H1 (cell line): ENCODE measurements around the gene UBE2V1. TPM values are rescaled to one million over a fixed set of nuclear protein-coding genes. Genes with fewer than 3 reads are reported as not detected.

Source experiments
- CTCF ChIA-PET: fragments of 300-600 bp; sonication (Branson Sonifier 250); formaldehyde crosslinking; loops from one replicate; lab custom pipeline; 2021; ENCODE audit not compliant: partially characterized antibody; lab: Charles Lee
- POLR2A ChIA-PET: fragments of 300-600 bp; sonication (Branson Sonifier 250); formaldehyde crosslinking; loops from one replicate; lab custom pipeline; 2021; ENCODE audit warnings: inconsistent platforms; ENCODE audit not compliant: partially characterized antibody; lab: Charles Lee
- DNase-seq, 2 experiments: peaks; one replicate each; pipeline versions ENCODE4 v3.0.0 to v3.0.0-alpha.2; 2010 to 2022; ENCODE audit warnings: low spot score in 2 of 2, low read depth in 1 of 2, mixed read lengths in 1 of 2
- FAIRE-seq: peaks from 2 replicates; lab custom pipeline; 2011; peaks lifted over from hg19 to GRCh38; lab: Jason Lieb, UNC
- H2AFZ ChIP-seq: 2 replicates; pipeline ENCODE4 v1.8.1; 2012; ENCODE audit warnings: low read length, inconsistent platforms
- H2AK5ac ChIP-seq: 2 replicates; pipeline ENCODE4 v1.6.1; 2013; ENCODE audit warnings: low read depth, low read length
- H2BK120ac ChIP-seq: replicated peaks from 2 replicates; pipeline ENCODE3; 2013; ENCODE audit warnings: low read depth, low read length, inconsistent platforms
- H2BK12ac ChIP-seq: 2 replicates; pipeline ENCODE4 v1.6.1; 2013; ENCODE audit warnings: low read depth, low read length
- H2BK15ac ChIP-seq: 2 replicates; pipeline ENCODE4 v1.6.1; 2013; ENCODE audit warnings: low read length
- H2BK20ac ChIP-seq: 2 replicates; pipeline ENCODE4 v1.6.1; 2013; ENCODE audit warnings: low read length
- H2BK5ac ChIP-seq: 2 replicates; pipeline ENCODE4 v1.6.1; 2013; ENCODE audit warnings: low read depth, low read length
- H3K14ac ChIP-seq: 2 replicates; pipeline ENCODE4 v1.6.1; 2013; ENCODE audit warnings: inconsistent platforms; ENCODE audit not compliant: insufficient read length
- H3K18ac ChIP-seq: 2 replicates; pipeline ENCODE4 v1.6.1; 2013; ENCODE audit warnings: low read length; ENCODE audit errors: extremely low read depth
- H3K23ac ChIP-seq: 2 replicates; pipeline ENCODE4 v1.6.1; 2013; ENCODE audit warnings: inconsistent platforms; ENCODE audit not compliant: insufficient read length
- H3K23me2 ChIP-seq: 2 replicates; pipeline ENCODE4 v1.6.1; 2013; ENCODE audit warnings: low read depth, low read length
- H3K27ac ChIP-seq: 2 replicates; pipeline ENCODE4 v1.6.1; 2011; ENCODE audit warnings: low read depth, low read length, inconsistent platforms
- H3K27me3 ChIP-seq, 4 experiments: replicated peaks in 1 of 4; 1 replicate in 1 of 4; 2 replicates in 3 of 4; pipeline versions ENCODE4 v1.6.1 to v1.8.1; 2011 to 2013; ENCODE audit warnings: low read length in 3 of 4, mild to moderate bottlenecking in 3 of 4, inconsistent platforms in 2 of 4, mixed read lengths in 2 of 4, moderate library complexity in 1 of 4; ENCODE audit not compliant: control insufficient read depth in 3 of 4, insufficient read depth in 3 of 4; ENCODE audit errors: extremely low read depth in 1 of 4
- H3K36me3 ChIP-seq, 4 experiments: 2 replicates each; pipeline versions ENCODE4 v1.6.1 to v1.8.1; 2011 to 2013; ENCODE audit warnings: mild to moderate bottlenecking in 4 of 4, low read length in 3 of 4, moderate library complexity in 2 of 4, control low read depth in 1 of 4, inconsistent platforms in 1 of 4; ENCODE audit not compliant: insufficient read depth in 4 of 4, control insufficient read depth in 2 of 4
- H3K4ac ChIP-seq: replicated peaks from 2 replicates; pipeline ENCODE3; 2013; ENCODE audit warnings: low read length, low read depth, mixed read lengths, inconsistent platforms; ENCODE audit not compliant: insufficient read length
- H3K4me1 ChIP-seq, 4 experiments: replicated peaks in 1 of 4; 1 replicate in 1 of 4; 2 replicates in 3 of 4; pipeline versions ENCODE4 v1.6.1 to v1.8.1; 2011 to 2013; ENCODE audit warnings: low read length in 3 of 4, inconsistent platforms in 2 of 4, mixed read lengths in 1 of 4; ENCODE audit not compliant: insufficient read depth in 4 of 4, control insufficient read depth in 3 of 4
- H3K4me2 ChIP-seq, 2 experiments: 2 replicates each; pipeline versions ENCODE4 v1.6.1 to v1.8.1; 2011 to 2013; ENCODE audit warnings: low read depth in 2 of 2, low read length in 2 of 2, control low read depth in 1 of 2, inconsistent platforms in 1 of 2, mild to moderate bottlenecking in 1 of 2; ENCODE audit not compliant: insufficient read depth in 1 of 2
- H3K4me3 ChIP-seq, 4 experiments: fragments of 200-600, 300-600 bp in 1 of 4; sonication (generic), shearing (Covaris generic), sonication (Bioruptor Twin) in 1 of 4; 2 replicates each; pipeline versions ENCODE4 v1.5.1 to v1.8.1; 2011 to 2016; ENCODE audit warnings: low read length in 4 of 4, low read depth in 3 of 4, control low read depth in 2 of 4, inconsistent platforms in 2 of 4, mild to moderate bottlenecking in 2 of 4, mixed read lengths in 1 of 4, moderate library complexity in 1 of 4; ENCODE audit not compliant: insufficient read depth in 2 of 4; ENCODE audit errors: extremely low read depth in 1 of 4
- H3K56ac ChIP-seq: replicated peaks from 2 replicates; pipeline ENCODE3; 2013; ENCODE audit warnings: low read depth, mild to moderate bottlenecking, mixed read lengths, low read length, inconsistent platforms; ENCODE audit not compliant: insufficient read length
- H3K79me1 ChIP-seq: 2 replicates; pipeline ENCODE4 v1.6.1; 2013; ENCODE audit warnings: low read depth, low read length, control low read depth
- H3K79me2 ChIP-seq, 2 experiments: 2 replicates each; pipeline versions ENCODE4 v1.6.1 to v1.8.1; 2012 to 2013; ENCODE audit warnings: low read length in 2 of 2, mild to moderate bottlenecking in 2 of 2, inconsistent platforms in 1 of 2; ENCODE audit not compliant: insufficient read depth in 2 of 2, control insufficient read depth in 1 of 2
- H3K9ac ChIP-seq, 4 experiments: replicated peaks in 1 of 4; 1 replicate in 1 of 4; 2 replicates in 3 of 4; pipeline versions ENCODE4 v1.6.1 to v1.8.1; 2011 to 2013; ENCODE audit warnings: low read depth in 3 of 4, low read length in 3 of 4, control low read depth in 2 of 4, mild to moderate bottlenecking in 2 of 4, moderate library complexity in 2 of 4, inconsistent platforms in 1 of 4; ENCODE audit errors: extremely low read depth in 1 of 4
- H3K9me3 ChIP-seq, 2 experiments: 2 replicates each; pipeline versions ENCODE4 v1.6.1 to v1.8.1; 2012 to 2013; ENCODE audit warnings: mild to moderate bottlenecking in 2 of 2, moderate library complexity in 2 of 2, control low read depth in 1 of 2, inconsistent platforms in 1 of 2, low read depth in 1 of 2, low read length in 1 of 2, mixed read lengths in 1 of 2; ENCODE audit not compliant: insufficient read depth in 2 of 2
- H4K20me1 ChIP-seq, 2 experiments: replicated peaks in 1 of 2; 2 replicates each; pipeline versions ENCODE3 to v1.8.1; 2011 to 2013; ENCODE audit warnings: inconsistent platforms in 2 of 2, low read length in 2 of 2, mild to moderate bottlenecking in 1 of 2; ENCODE audit not compliant: insufficient read depth in 2 of 2, control insufficient read depth in 1 of 2
- H4K5ac ChIP-seq: 2 replicates; pipeline ENCODE4 v1.6.1; 2013; ENCODE audit warnings: low read length, low read depth, mixed read lengths, inconsistent platforms; ENCODE audit not compliant: insufficient read length
- H4K8ac ChIP-seq: 2 replicates; pipeline ENCODE4 v1.8.0; 2013; ENCODE audit warnings: mild to moderate bottlenecking, moderate library complexity, low read length, inconsistent platforms; ENCODE audit not compliant: insufficient read depth; ENCODE audit errors: extremely low read depth
- H4K91ac ChIP-seq: replicated peaks from 2 replicates; pipeline ENCODE3; 2013; ENCODE audit warnings: low read length, mixed read lengths, inconsistent platforms; ENCODE audit not compliant: insufficient read length
- BACH1 ChIP-seq: IDR thresholded peaks from 2 replicates; pipeline ENCODE4 v1.6.1; 2012; ENCODE audit warnings: low read length, improper control_type of control experiment
- BCL11A ChIP-seq, 2 experiments: IDR thresholded peaks; one replicate each; pipeline ENCODE4 v1.6.1; 2011; ENCODE audit warnings: low read depth in 2 of 2, low read length in 2 of 2, mild to moderate bottlenecking in 2 of 2
- EZH2 ChIP-seq: fragments of 200-600 bp; sonication (generic); IDR thresholded peaks from 2 replicates; pipeline ENCODE4 v1.7.1; 2012; ENCODE audit warnings: low read depth, mild to moderate bottlenecking, moderate library complexity, low read length, inconsistent platforms; ENCODE audit not compliant: severe bottlenecking
- GABPA ChIP-seq: IDR thresholded peaks from 2 replicates; pipeline ENCODE4 v1.6.1; 2011; ENCODE audit warnings: mild to moderate bottlenecking, low read length, moderate library complexity, borderline replicate concordance; ENCODE audit not compliant: insufficient read depth
- JUN ChIP-seq: IDR thresholded peaks from 2 replicates; pipeline ENCODE4 v1.6.1; 2011; ENCODE audit warnings: low read depth, mild to moderate bottlenecking, improper control_type of control experiment, low read length
- PHF8 ChIP-seq: fragments of 200-600 bp; sonication (generic); conservative IDR thresholded peaks from 2 replicates; pipeline ENCODE4 v1.7.1; 2012; ENCODE audit warnings: low read depth, mild to moderate bottlenecking, inconsistent platforms, low read length, moderate library complexity
- RNF2 ChIP-seq: fragments of 200-900, 300-1000 bp; sonication (generic); IDR thresholded peaks from 2 replicates; pipeline ENCODE4 v1.7.1; 2016; ENCODE audit warnings: borderline replicate concordance, low read depth, mild to moderate bottlenecking, antibody characterized with exemption, low read length; ENCODE audit not compliant: poor library complexity, severe bottlenecking; ENCODE audit errors: missing control alignments
- RXRA ChIP-seq: IDR thresholded peaks from 2 replicates; pipeline ENCODE4 v1.6.1; 2011; ENCODE audit warnings: low read depth, mild to moderate bottlenecking, low read length, moderate library complexity; ENCODE audit not compliant: insufficient read depth
- SIN3A ChIP-seq, 2 experiments: IDR thresholded peaks in 1 of 2; conservative IDR thresholded peaks in 1 of 2; 2 replicates each; pipeline ENCODE4 v1.6.1; 2011 to 2012; ENCODE audit warnings: low read length in 2 of 2, improper control_type of control experiment in 1 of 2, low read depth in 1 of 2, mild to moderate bottlenecking in 1 of 2
- TEAD4 ChIP-seq: IDR thresholded peaks from 2 replicates; pipeline ENCODE4 v1.6.1; 2012; ENCODE audit warnings: low read depth, low read length, inconsistent platforms, mixed read lengths
- WGBS, 2 experiments: shearing (Covaris generic) in 1 of 2; methylation state at CpG; one replicate each; pipeline versions ENCODE4 v1.1.6 to v1.1.7; 2013 to 2015; ENCODE audit warnings: low lambda C conversion rate in 2 of 2, mixed read lengths in 2 of 2, inconsistent platforms in 1 of 2, low coverage in 1 of 2, missing lambda C conversion rate in 1 of 2; ENCODE audit not compliant: insufficient replicate concordance in 2 of 2, insufficient coverage in 1 of 2, insufficient read length in 1 of 2; ENCODE audit errors: extremely low coverage in 1 of 2, missing lambda C conversion rate in 1 of 2; 5-methylcytosine and 5-hydroxymethylcytosine counted together
- polyA plus RNA-seq, 7 experiments: library from polyadenylated mRNA; depleted of rRNA in 3 of 7; stranded (reverse) in 5 of 7; unstranded in 2 of 7; fragments of >200 nt in 5 of 7; fragments of 200-250 nt in 2 of 7; gene quantifications; 1 replicate in 5 of 7; 2 replicates in 1 of 7; 4 replicates in 1 of 7; pipeline versions ENCODE4 v1.2.1 to v1.2.3, GENCODE V29; 2011 to 2013; ENCODE audit warnings: missing spikeins in 2 of 7, mixed read lengths in 2 of 7
- total RNA-seq: library from RNA; stranded (reverse); fragmentation: NEBNext Ultra II Directional; extraction: Animal tissue kit (Norgen Biotek cat#: 25700); gene quantifications from 2 replicates; pipeline ENCODE4 v1.2.1, GENCODE V29; 2021

Gene UBE2V1
- total and polyA plus RNA-seq, 2 of the 8 experiments (the other 6 are each of a cell fraction or from before 2014, with no cell fraction given) = 141 to 184 TPM

GRCh38 chr20:50127587-50128519, 14.9 kb upstream of the UBE2V1 start:
- Histone ChIP-seq H2BK120ac (no peak overlapping the region), H3K4me2 (no peak overlapping the region), H3K79me1 (no peaks in the 10 kb centered on the region; the same call in 1 of the 2 replicates), H4K91ac (no peak overlapping the region), H3K9me3 (no peaks in the 10 kb centered on the region), H2BK12ac (no peak overlapping the region), H2AK5ac (no peak overlapping the region), H3K56ac (no peak overlapping the region), H3K4me1 (no peaks in the 10 kb centered on the region), H2BK5ac (no peak overlapping the region), H3K9ac (no peak overlapping the region), H2BK20ac (no peak overlapping the region), H2BK15ac (no peak overlapping the region), H3K14ac (no peak overlapping the region), H4K8ac (no peak overlapping the region), H3K27me3 (no peaks in the 10 kb centered on the region), H3K4ac (no peak overlapping the region), H3K18ac (no peak overlapping the region), H3K27ac (no peak overlapping the region), H3K36me3 (peaks cover 6 to 44% (median 26%) of the 10 kb centered on the region in 4 experiments; a peak in 7 of 8 replicates), H2AFZ (no peak overlapping the region), H3K23me2 (no peaks in the 10 kb centered on the region), H3K79me2 (no peaks in the 10 kb centered on the region), H3K4me3 (no peak overlapping the region), H4K5ac (no peak overlapping the region), H4K20me1 (peaks cover 3 to 19% of the 10 kb centered on the region in 2 experiments), H3K23ac (no peak overlapping the region)
- 92% methylated on average over 28 of the region's 28 CpGs; no CpG with 5 or more reads in 1 of the 2 experiments for WGBS, 2 experiments
- FAIRE-seq (no peak), DNase-seq (no peak)
- CTCF ChIA-PET = interaction anchor here (0.9 to 13.0 kb wide), 6 partner anchors 6 to 51 kb away, joined by 3 to 208 read pairs (median 6); no protein-coding TSS in a partner anchor
- POLR2A ChIA-PET = interaction anchor here (0.8 to 2.0 kb wide), 3 partner anchors 7 to 26 kb away, joined by 3 to 5 read pairs (median 3); no protein-coding TSS in a partner anchor
- no peak for TF ChIP-seq SIN3A (conservative IDR thresholded peaks at IDR 0.05 in 1 of 2, IDR thresholded peaks at IDR 0.05 in 1 of 2; ENCODE audit: low read depth in 1 of 2, low read length in 2 of 2)
- no peak for TF ChIP-seq JUN
- no peak for TF ChIP-seq GABPA
- TF ChIP-seq PHF8 = no peak
- TF ChIP-seq RNF2 = no peak
- TF ChIP-seq BACH1 = no peak
- no peak for TF ChIP-seq RXRA
- TF ChIP-seq EZH2 = no peak
- TF ChIP-seq BCL11A (IDR thresholded peaks at IDR 0.05; ENCODE audit: low read depth in 2 of 2, low read length in 2 of 2) = no peak
- TF ChIP-seq TEAD4 = no peak
